Endodermal cell (in vitro differentiated cells): ENCODE measurements around the gene TBC1D21. TPM values are rescaled to one million over a fixed set of nuclear protein-coding genes. Genes with fewer than 3 reads are reported as not detected.

Source experiments
- DNase-seq: peaks from one replicate; pipeline ENCODE4 v3.0.0-alpha.2; 2017
- H3K27ac ChIP-seq: 2 replicates; pipeline ENCODE4 v1.5.1; 2013; ENCODE audit warnings: mild to moderate bottlenecking, low read depth, low read length, moderate library complexity
- H3K27me3 ChIP-seq: 2 replicates; pipeline ENCODE4 v1.6.1; 2013; ENCODE audit warnings: mild to moderate bottlenecking, low read length, moderate library complexity; ENCODE audit not compliant: insufficient read depth, control insufficient read depth, poor library complexity, severe bottlenecking
- H3K36me3 ChIP-seq: 2 replicates; pipeline ENCODE4 v1.7.0; 2013; ENCODE audit warnings: mild to moderate bottlenecking, low read length, moderate library complexity; ENCODE audit not compliant: control insufficient read depth, insufficient read depth
- H3K4me1 ChIP-seq: one replicate; pipeline ENCODE4 v1.7.0; 2013; ENCODE audit warnings: low read length; ENCODE audit not compliant: control insufficient read depth, insufficient read depth
- H3K4me3 ChIP-seq: 2 replicates; pipeline ENCODE4 v1.5.1; 2013; ENCODE audit warnings: mild to moderate bottlenecking, low read length, moderate library complexity
- H3K9ac ChIP-seq: 2 replicates; pipeline ENCODE4 v1.6.1; 2013; ENCODE audit warnings: mild to moderate bottlenecking, low read length, moderate library complexity; ENCODE audit not compliant: poor library complexity, severe bottlenecking; ENCODE audit errors: extremely low read depth
- H3K9me3 ChIP-seq: 2 replicates; pipeline ENCODE4 v1.6.1; 2013; ENCODE audit warnings: mild to moderate bottlenecking, low read length, moderate library complexity; ENCODE audit not compliant: control insufficient read depth
- H3K27ac Mint-ChIP-seq: 2 replicates; pipeline ENCODE4 v1.8.0; 2020; ENCODE audit warnings: mixed read lengths
- H3K27me3 Mint-ChIP-seq: 2 replicates; pipeline ENCODE4 v1.8.0; 2021; ENCODE audit warnings: mild to moderate bottlenecking, mixed read lengths; ENCODE audit not compliant: insufficient read depth
- H3K36me3 Mint-ChIP-seq: 2 replicates; pipeline ENCODE4 v1.8.0; 2020; ENCODE audit warnings: low read depth, mixed read lengths
- H3K4me1 Mint-ChIP-seq: 2 replicates; pipeline ENCODE4 v1.8.0; 2020; ENCODE audit warnings: mixed read lengths
- H3K4me3 Mint-ChIP-seq: 2 replicates; pipeline ENCODE4 v1.8.0; 2020; ENCODE audit warnings: mild to moderate bottlenecking, moderate library complexity, mixed read lengths
- H3K9me3 Mint-ChIP-seq: 2 replicates; pipeline ENCODE4 v1.8.0; 2020; ENCODE audit warnings: mild to moderate bottlenecking, mixed read lengths
- CTCF ChIP-seq: fragments of 200-600 bp; sonication (generic); conservative IDR thresholded peaks from 2 replicates; pipeline ENCODE4 v1.5.0; 2021; ENCODE audit warnings: antibody characterized with exemption, mild to moderate bottlenecking
- WGBS, 2 experiments: methylation state at CpG; one replicate each; pipeline versions ENCODE4 v1.1.5 to v1.1.7; 2013; ENCODE audit warnings: missing lambda C conversion rate in 2 of 2, mixed read lengths in 1 of 2; ENCODE audit not compliant: insufficient coverage in 1 of 2, insufficient read length in 1 of 2; 5-methylcytosine and 5-hydroxymethylcytosine counted together
- total RNA-seq, 2 donors: library from RNA; stranded (reverse); fragmentation: NEBNext Ultra II Directional in 1 of 2; extraction: Animal tissue kit (Norgen Biotek cat#: 25700) in 1 of 2; gene quantifications; 2 replicates in 1 of 2; 3 replicates in 1 of 2; pipeline ENCODE4 v1.2.1, GENCODE V29; 2021

The TBC1D21 gene
- total RNA-seq, 2 donors from 2014 or later = not detected

GRCh38 chr15:73845907-73846306, 27.5 kb upstream of the TBC1D21 start:
- TF ChIP-seq CTCF = no peak
- Mint-ChIP-seq H3K4me1 (no peaks in the 10 kb centered on the region), H3K9me3 (no peaks in the 10 kb centered on the region), H3K36me3 (no peaks in the 10 kb centered on the region), H3K27me3 (peaks cover 4% of the 10 kb centered on the region), H3K27ac (no peak overlapping the region), H3K4me3 (no peak overlapping the region)
- H3K27ac ChIP-seq = no peak overlapping the region
- no peak overlapping the region for H3K9ac ChIP-seq
- H3K4me3 ChIP-seq = no peak overlapping the region
- no peaks in the 10 kb centered on the region for H3K9me3 ChIP-seq
- no peaks in the 10 kb centered on the region for H3K4me1 ChIP-seq
- H3K27me3 ChIP-seq = no peaks in the 10 kb centered on the region
- no peak for DNase-seq
- 91 to 94% methylated on average over 3 of the region's 3 CpGs for WGBS, 2 experiments
- no peaks in the 10 kb centered on the region for H3K36me3 ChIP-seq

GRCh38 chr15:73849641-73850040, 23.7 kb upstream of the TBC1D21 start:
- Histone ChIP-seq H3K9ac (no peak overlapping the region), H3K4me3 (no peak overlapping the region), H3K4me1 (no peaks in the 10 kb centered on the region), H3K27me3 (no peaks in the 10 kb centered on the region), H3K36me3 (no peaks in the 10 kb centered on the region), H3K27ac (no peak overlapping the region), H3K9me3 (no peaks in the 10 kb centered on the region)
- TF ChIP-seq CTCF = no peak
- Mint-ChIP-seq H3K27ac (no peak overlapping the region), H3K27me3 (peaks cover 2% of the 10 kb centered on the region), H3K36me3 (no peaks in the 10 kb centered on the region), H3K4me1 (no peaks in the 10 kb centered on the region), H3K9me3 (no peaks in the 10 kb centered on the region), H3K4me3 (no peak overlapping the region)
- DNase-seq = no peak
- 85 to 89% methylated on average over 1 to 2 of the region's 2 CpGs for WGBS, 2 experiments

GRCh38 chr15:73850228-73850627, 23.1 kb upstream of the TBC1D21 start:
- peaks cover 2% of the 10 kb centered on the region for H3K27me3 Mint-ChIP-seq
- H3K9me3 ChIP-seq = no peaks in the 10 kb centered on the region
- H3K4me1 ChIP-seq = no peaks in the 10 kb centered on the region
- H3K4me1 Mint-ChIP-seq = no peaks in the 10 kb centered on the region
- H3K4me3 ChIP-seq = no peak overlapping the region
- no peaks in the 10 kb centered on the region for H3K27me3 ChIP-seq
- no peak overlapping the region for H3K4me3 Mint-ChIP-seq
- no peaks in the 10 kb centered on the region for H3K36me3 Mint-ChIP-seq
- WGBS, 2 experiments = 67% methylated on average over 1 of the region's 1 CpG; no CpG with 5 or more reads in 1 of the 2 experiments
- H3K9ac ChIP-seq = no peak overlapping the region
- H3K27ac Mint-ChIP-seq = no peak overlapping the region
- H3K9me3 Mint-ChIP-seq = no peaks in the 10 kb centered on the region
- H3K27ac ChIP-seq = no peak overlapping the region
- no peaks in the 10 kb centered on the region for H3K36me3 ChIP-seq
- TF ChIP-seq CTCF = no peak
- no peak for DNase-seq
